NT2/D1 (cell line): Measurements from ENCODE around the gene RBM12.

Source experiments
- SUZ12 ChIP-seq: IDR thresholded peaks from 2 replicates; pipeline ENCODE4 v1.6.1; 2011; ENCODE audit not compliant: insufficient read length, insufficient read depth; ENCODE audit errors: extremely low read depth
- YY1 ChIP-seq: IDR thresholded peaks from 2 replicates; pipeline ENCODE4 v1.6.1; 2011; ENCODE audit not compliant: insufficient read length, insufficient read depth
- ZNF274 ChIP-seq: IDR thresholded peaks from 2 replicates; pipeline ENCODE4 v1.6.1; 2011; ENCODE audit warnings: mild to moderate bottlenecking, low read depth, low read length

DNA sequence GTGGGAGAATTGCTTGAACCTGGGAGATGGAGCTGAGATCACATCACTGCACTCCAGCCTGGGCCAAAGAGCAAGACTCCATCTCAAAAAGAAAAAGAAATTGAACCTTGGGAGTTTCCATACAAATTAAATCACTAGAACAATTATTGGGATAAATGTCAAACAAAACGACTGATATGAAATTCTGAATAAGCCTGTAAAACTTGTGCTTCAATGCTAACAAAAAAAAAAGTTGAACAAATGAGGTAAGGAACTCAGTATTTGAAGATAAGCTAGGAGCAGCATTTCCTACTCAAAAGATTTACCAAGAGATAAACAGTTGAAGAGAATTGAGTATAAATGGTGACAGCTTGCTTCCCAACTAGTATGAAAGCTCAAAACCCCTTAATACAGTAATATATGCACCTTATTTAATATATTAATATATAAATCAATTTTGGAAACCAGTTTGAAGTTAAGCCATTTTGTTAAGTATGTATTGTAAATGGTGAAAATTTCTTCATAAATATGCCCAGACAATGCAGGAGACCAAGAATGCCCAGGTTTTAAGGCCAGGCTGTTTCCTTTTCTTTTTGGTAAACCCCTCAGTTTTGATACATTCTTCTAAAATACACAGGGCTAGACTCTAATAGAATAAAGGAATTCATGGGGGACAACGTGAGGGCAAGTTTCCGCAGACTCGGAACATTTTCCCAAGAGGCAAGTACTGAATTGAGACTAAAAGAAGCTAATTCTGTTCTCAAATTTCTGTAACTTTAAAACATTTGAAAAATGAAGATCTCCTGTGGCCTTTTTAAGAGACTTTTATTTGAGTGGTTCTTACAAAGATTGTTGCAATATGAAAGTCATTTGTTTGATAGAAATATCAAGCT, 38.4 kb upstream of the RBM12 start:
- no peak for TF ChIP-seq YY1
- no peak for TF ChIP-seq ZNF274
- TF ChIP-seq SUZ12, result no peak
